K562 (cell line): ENCODE measurements around the gene B3GLCT. TPM values are rescaled to one million over a fixed set of nuclear protein-coding genes. Genes with fewer than 3 reads are reported as not detected.

ENCODE experiments used
- ATAC-seq: fragments of 200-7000 bp; cut with Tn5 transposase; 3 replicates; pipeline ENCODE4 v1.9.1; 2020; ENCODE audit warnings: moderate library complexity
- BruUV-seq: library from RNA; stranded (reverse); fragments of 400-500 nt; replicated peaks from 2 replicates; lab custom pipeline; 2021; lab: Mats Ljungman, UMichigan
- CTCF ChIA-PET: fragments of 300-600 bp; formaldehyde crosslinking; extraction: SDS; loops from one replicate; lab custom pipeline; 2021; ENCODE audit warnings: low intra/inter-chr PET ratio; lab: Yijun Ruan, JAX
- POLR2A ChIA-PET: fragments of 300-600, 350-650 bp; sonication (Branson Sonifier 250); formaldehyde crosslinking; extraction: SDS; loops from one replicate; lab custom pipeline; 2021; ENCODE audit warnings: antibody characterized with exemption, inconsistent platforms; lab: Yijun Ruan, JAX
- DNase-seq, 4 experiments: peaks; one replicate each; pipeline versions ENCODE4 v3.0.0 to v3.0.0-alpha.2; 2011 to 2018; ENCODE audit warnings: low spot score in 3 of 4, mixed read lengths in 3 of 4; ENCODE audit errors: extremely low read depth in 1 of 4
- FAIRE-seq: peaks from 2 replicates; lab custom pipeline; 2011; peaks lifted over from hg19 to GRCh38; lab: Jason Lieb, UNC
- H2AFZ ChIP-seq: 2 replicates; pipeline ENCODE4 v1.6.0; 2011; ENCODE audit warnings: low read depth, low read length, control low read depth, inconsistent platforms
- H3K27ac ChIP-seq: fragments of 200-600 bp; 3 replicates; pipeline ENCODE4 v1.8.0; 2011; ENCODE audit warnings: low read depth, mild to moderate bottlenecking, control low read depth, inconsistent platforms, low read length, moderate library complexity, mixed read lengths; ENCODE audit errors: extremely low read depth
- H3K27me3 ChIP-seq, 2 experiments: fragments of 300-600 bp in 1 of 2; 2 replicates in 1 of 2; 3 replicates in 1 of 2; pipeline versions ENCODE4 v1.6.0 to v1.8.0; 2011; ENCODE audit warnings: inconsistent platforms in 2 of 2, low read length in 2 of 2, mild to moderate bottlenecking in 1 of 2, mixed read lengths in 1 of 2, moderate library complexity in 1 of 2; ENCODE audit not compliant: control insufficient read depth in 2 of 2, insufficient read depth in 2 of 2
- H3K36me3 ChIP-seq: fragments of 300-600 bp; 3 replicates; pipeline ENCODE4 v1.8.0; 2011; ENCODE audit warnings: mild to moderate bottlenecking, low read length, inconsistent platforms; ENCODE audit not compliant: control insufficient read depth, insufficient read depth
- H3K4me1 ChIP-seq, 2 experiments: fragments of 200-600 bp in 1 of 2; replicated peaks in 1 of 2; 2 replicates in 1 of 2; 3 replicates in 1 of 2; pipeline versions ENCODE4 v1.5.1 to v1.8.0; 2011; ENCODE audit warnings: inconsistent platforms in 2 of 2, low read length in 2 of 2, mild to moderate bottlenecking in 1 of 2, mixed read lengths in 1 of 2, moderate library complexity in 1 of 2; ENCODE audit not compliant: control insufficient read depth in 2 of 2, insufficient read depth in 2 of 2
- H3K4me2 ChIP-seq: 2 replicates; pipeline ENCODE4 v1.6.1; 2011; ENCODE audit warnings: low read length, control low read depth, inconsistent platforms, mixed read lengths; ENCODE audit not compliant: insufficient read depth
- H3K4me3 ChIP-seq: fragments of 200-600 bp; sonication (generic), shearing (Covaris generic); 2 replicates; pipeline ENCODE4 v1.5.1; 2016; ENCODE audit warnings: control low read depth, inconsistent platforms
- H3K79me2 ChIP-seq: fragments of 200-600 bp; 3 replicates; pipeline ENCODE4 v1.8.0; 2011; ENCODE audit warnings: low read length, inconsistent platforms; ENCODE audit not compliant: control insufficient read depth, insufficient read depth
- H3K9ac ChIP-seq, 2 experiments: 2 replicates each; pipeline versions ENCODE4 v1.6.0 to v1.6.1; 2011; ENCODE audit warnings: low read depth in 2 of 2, low read length in 2 of 2, control low read depth in 1 of 2, inconsistent platforms in 1 of 2, mild to moderate bottlenecking in 1 of 2, mixed read lengths in 1 of 2; ENCODE audit not compliant: insufficient read depth in 1 of 2
- H3K9me1 ChIP-seq: one replicate; pipeline ENCODE4 v1.6.0; 2011; ENCODE audit warnings: inconsistent platforms, mild to moderate bottlenecking, low read length, moderate library complexity; ENCODE audit not compliant: control insufficient read depth, insufficient read depth
- H3K9me3 ChIP-seq: replicated peaks from 2 replicates; pipeline ENCODE4 v1.5.1; 2011; ENCODE audit warnings: low read depth, low read length, inconsistent platforms; ENCODE audit not compliant: control insufficient read depth, insufficient read depth
- H4K20me1 ChIP-seq: replicated peaks from 2 replicates; pipeline ENCODE4 v1.6.1; 2011; ENCODE audit warnings: low read length, inconsistent platforms, mixed read lengths; ENCODE audit not compliant: control insufficient read depth, insufficient read depth
- HMGN3 ChIP-seq: IDR thresholded peaks from 2 replicates; pipeline ENCODE4 v1.6.1; 2011; ENCODE audit warnings: borderline replicate concordance, low read depth, mild to moderate bottlenecking, mixed read lengths, low read length; ENCODE audit not compliant: insufficient read length; ENCODE audit errors: extremely low read depth
- KLF1 ChIP-seq: fragments of 450-650 bp; IDR thresholded peaks from 2 replicates; pipeline ENCODE4 v1.6.1; 2016; ENCODE audit warnings: missing genetic modification characterization, missing compliant biosample characterization
- MCM2 ChIP-seq: fragments of 450-650 bp; IDR thresholded peaks from 2 replicates; pipeline ENCODE4 v1.6.1; 2017; ENCODE audit warnings: low read depth, mild to moderate bottlenecking
- MTA2 ChIP-seq: fragments of 450-650 bp; IDR thresholded peaks from 2 replicates; pipeline ENCODE4 v1.6.1; 2016; ENCODE audit warnings: low read depth
- MYBL2 ChIP-seq, 2 experiments: fragments of 450-650 bp in 1 of 2; sonication (generic) in 1 of 2; formaldehyde crosslinking in 1 of 2; IDR thresholded peaks; 2 replicates each; pipeline versions ENCODE4 v1.6.1 to v1.8.1; 2017 to 2022; ENCODE audit warnings: borderline replicate concordance in 1 of 2, inconsistent platforms in 1 of 2, low read depth in 1 of 2, mild to moderate bottlenecking in 1 of 2, missing genetic modification reagents in 1 of 2, moderate library complexity in 1 of 2
- NR2C1 ChIP-seq, 2 experiments: fragments of 450-650 bp; IDR thresholded peaks; 2 replicates each; pipeline ENCODE4 v1.6.1; 2017; ENCODE audit warnings: mild to moderate bottlenecking in 2 of 2, antibody characterized with exemption in 1 of 2, inconsistent platforms in 1 of 2, missing compliant biosample characterization in 1 of 2, missing genetic modification characterization in 1 of 2
- NRF1 ChIP-seq, 2 experiments: fragments of 450-650 bp; IDR thresholded peaks in 1 of 2; conservative IDR thresholded peaks in 1 of 2; 2 replicates each; pipeline ENCODE4 v1.6.1; 2014; ENCODE audit warnings: mild to moderate bottlenecking in 2 of 2
- PHF20 ChIP-seq: fragments of 450-650 bp; IDR thresholded peaks from 2 replicates; pipeline ENCODE4 v1.6.1; 2018; ENCODE audit not compliant: partially characterized antibody
- RBM17 ChIP-seq: fragments of 200-400 bp; formaldehyde crosslinking; IDR thresholded peaks from 2 replicates; pipeline ENCODE4 v1.6.1; 2017; ENCODE audit warnings: low read depth, mild to moderate bottlenecking, low read length, borderline replicate concordance
- SAFB ChIP-seq: fragments of 200-400 bp; formaldehyde crosslinking; IDR thresholded peaks from 2 replicates; pipeline ENCODE4 v1.6.1; 2017; ENCODE audit warnings: low read depth, low read length, borderline replicate concordance
- SOX6 ChIP-seq: fragments of 450-650 bp; IDR thresholded peaks from 2 replicates; pipeline ENCODE4 v1.6.1; 2014; ENCODE audit warnings: mild to moderate bottlenecking
- SP1 ChIP-seq: sonication (generic); formaldehyde crosslinking; IDR thresholded peaks from 2 replicates; pipeline ENCODE4 v1.8.1; 2022; ENCODE audit warnings: mild to moderate bottlenecking, missing genetic modification reagents
- ZNF12 ChIP-seq: sonication (generic); formaldehyde crosslinking; IDR thresholded peaks from 2 replicates; pipeline ENCODE4 v1.4.0; 2020; ENCODE audit warnings: mild to moderate bottlenecking, missing genetic modification reagents
- ZNF140 ChIP-seq: fragments of 250-450 bp; sonication (Bioruptor Pico); IDR thresholded peaks from 2 replicates; pipeline ENCODE4 v1.8.0; 2021; ENCODE audit warnings: moderate library complexity, mild to moderate bottlenecking, inconsistent platforms
- ZNF445 ChIP-seq: fragments of 250-450 bp; sonication (Bioruptor Pico); IDR thresholded peaks from 2 replicates; pipeline ENCODE4 v1.4.0; 2020; ENCODE audit warnings: low read depth, mild to moderate bottlenecking, moderate library complexity
- ZNF644 ChIP-seq: fragments of 200-800 bp; sonication (Bioruptor generic); IDR thresholded peaks from 2 replicates; pipeline ENCODE4 v1.6.1; 2016; ENCODE audit warnings: low read depth, missing genetic modification characterization, missing compliant biosample characterization
- ZNF699 ChIP-seq: fragments of 250-450 bp; sonication (Bioruptor Pico); IDR thresholded peaks from 2 replicates; pipeline ENCODE4 v1.8.0; 2021; ENCODE audit warnings: mild to moderate bottlenecking, moderate library complexity; ENCODE audit not compliant: insufficient replicate concordance
- WGBS: fragments of 100-300 bp; shearing (Covaris generic); methylation state at CpG from one replicate; pipeline ENCODE4 v1.1.6; 2016; ENCODE audit warnings: low coverage, mixed read lengths; ENCODE audit not compliant: insufficient coverage; ENCODE audit errors: missing lambda C conversion rate; 5-methylcytosine and 5-hydroxymethylcytosine counted together
- in situ Hi-C: fragments of 300-500 bp; cut with MboI; formaldehyde crosslinking; loops from 4 replicates; pipeline ENCODE4 v1.15.0; 2018; ENCODE audit warnings: inconsistent platforms, mixed read lengths
- intact Hi-C: fragments of 100-400 bp; cut with micrococcal nuclease; formaldehyde crosslinking; loops from 2 replicates; pipeline ENCODE4 v1.14.2; 2022
- polyA plus RNA-seq, 8 experiments: library from polyadenylated mRNA; depleted of rRNA in 4 of 8; stranded (reverse) in 5 of 8; unstranded in 3 of 8; fragments of >200 nt; fragmentation: Nextera tagmentation in 2 of 8; fragmentation: Illumina TruSeq in 1 of 8; extraction: Ambion mirVana in 2 of 8; extraction: Trizol in 1 of 8; gene quantifications; 2 replicates each; pipeline versions ENCODE4 v1.2.1 to v1.2.3, GENCODE V29; 2011 to 2014; ENCODE audit warnings: inconsistent platforms in 1 of 8, missing spikeins in 1 of 8
- total RNA-seq, 7 experiments: library from RNA; depleted of rRNA in 6 of 7; stranded (reverse); fragments of >200 nt in 6 of 7; fragmentation: Illumina TruSeq in 2 of 7; extraction: Trizol in 2 of 7; gene quantifications; 2 replicates each; pipeline versions ENCODE4 v1.2.1 to v1.2.3, GENCODE V29; 2011 to 2021; ENCODE audit warnings: low replicate concordance in 1 of 7
- TF ChIP-seq, protein P1 (sequence below): sonication (generic); formaldehyde crosslinking; IDR thresholded peaks from 2 replicates; pipeline ENCODE4 v1.8.0; 2023; ENCODE audit warnings: missing genetic modification reagents, mild to moderate bottlenecking, borderline replicate concordance

Gene B3GLCT
- total and polyA plus RNA-seq, 9 of the 15 experiments (the other 6 are each of a cell fraction or from before 2014, with no cell fraction given): 1.1 to 5.1 (median 2.9) TPM

DNA sequence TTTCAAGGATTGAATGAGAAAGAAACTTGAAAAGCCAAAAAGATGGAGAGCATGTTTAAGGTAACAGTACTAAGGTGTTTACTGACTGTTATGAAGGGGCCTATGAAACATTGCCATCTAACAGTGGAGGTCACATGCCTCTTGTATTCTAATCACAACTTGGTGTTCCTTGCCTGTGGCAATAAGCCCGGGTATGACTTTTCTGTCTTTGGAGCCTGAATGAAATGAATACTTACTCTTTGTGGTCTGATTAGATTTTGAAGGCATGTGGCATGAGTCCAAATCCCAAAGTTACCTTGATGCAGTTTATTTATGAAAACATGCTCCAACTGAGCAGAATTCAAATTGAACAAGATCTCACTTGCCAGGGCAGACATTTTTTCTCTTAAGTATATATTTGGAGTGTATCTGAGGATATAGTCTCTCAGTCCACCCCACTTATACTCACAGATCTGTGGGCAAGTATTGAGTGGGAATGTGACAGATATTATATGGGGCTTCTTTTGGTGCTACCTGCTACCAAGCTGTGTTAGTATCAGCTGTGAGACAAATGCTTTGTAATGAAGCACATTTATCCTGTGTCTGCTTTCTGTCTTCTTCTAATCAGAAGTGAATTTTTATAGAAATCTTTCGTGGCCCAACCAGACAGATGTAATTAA is 67.5 kb downstream of the B3GLCT start:
- Histone ChIP-seq H3K9ac (no peak overlapping the region), H3K4me2 (no peak overlapping the region), H3K27me3 (no peaks in the 10 kb centered on the region), H3K79me2 (no peaks in the 10 kb centered on the region), H3K4me3 (no peak overlapping the region), H2AFZ (no peak overlapping the region), H4K20me1 (no peaks in the 10 kb centered on the region), H3K4me1 (no peaks in the 10 kb centered on the region), H3K9me1 (no peaks in the 10 kb centered on the region), H3K27ac (no peak overlapping the region), H3K36me3 (no peaks in the 10 kb centered on the region), H3K9me3 (no peaks in the 10 kb centered on the region)
- in situ Hi-C loops: no loop called here
- ChIA-PET CTCF (no interaction called here), POLR2A (interaction anchor here (0.7 kb wide), 1 partner anchor 21 kb away, joined by 3 read pairs; no protein-coding TSS in a partner anchor)
- no TSS peak for BruUV-seq
- no peak for ATAC-seq
- 5% methylated on average over 2 of the region's 2 CpGs for WGBS
- DNase-seq: no peak
- no peak for FAIRE-seq
- intact Hi-C loops: no loop called here
- TF ChIP-seq NRF1 (conservative IDR thresholded peaks at IDR 0.05 in 1 of 2, IDR thresholded peaks at IDR 0.05 in 1 of 2) (no peak), HMGN3 (no peak), NR2C1 (IDR thresholded peaks at IDR 0.05) (no peak), NR2C1 (tag; IDR thresholded peaks at IDR 0.05) (no peak), ZNF140 (CRISPR knock-in tag) (no peak), ZNF644 (tag) (no peak), KLF1 (tag) (no peak), ZNF699 (CRISPR knock-in tag) (no peak), MCM2 (no peak), SOX6 (no peak), ZNF445 (CRISPR knock-in tag) (no peak), RBM17 (no peak), SP1 (CRISPR knock-in tag) (no peak), MTA2 (no peak), MYBL2 (IDR thresholded peaks at IDR 0.05; ENCODE audit: low read depth) (no peak), MYBL2 (CRISPR knock-in tag; IDR thresholded peaks at IDR 0.05; ENCODE audit: borderline replicate concordance) (no peak), SAFB (no peak), PHF20 (no peak), ZNF12 (no peak)
- TF ChIP-seq, protein P1, sequence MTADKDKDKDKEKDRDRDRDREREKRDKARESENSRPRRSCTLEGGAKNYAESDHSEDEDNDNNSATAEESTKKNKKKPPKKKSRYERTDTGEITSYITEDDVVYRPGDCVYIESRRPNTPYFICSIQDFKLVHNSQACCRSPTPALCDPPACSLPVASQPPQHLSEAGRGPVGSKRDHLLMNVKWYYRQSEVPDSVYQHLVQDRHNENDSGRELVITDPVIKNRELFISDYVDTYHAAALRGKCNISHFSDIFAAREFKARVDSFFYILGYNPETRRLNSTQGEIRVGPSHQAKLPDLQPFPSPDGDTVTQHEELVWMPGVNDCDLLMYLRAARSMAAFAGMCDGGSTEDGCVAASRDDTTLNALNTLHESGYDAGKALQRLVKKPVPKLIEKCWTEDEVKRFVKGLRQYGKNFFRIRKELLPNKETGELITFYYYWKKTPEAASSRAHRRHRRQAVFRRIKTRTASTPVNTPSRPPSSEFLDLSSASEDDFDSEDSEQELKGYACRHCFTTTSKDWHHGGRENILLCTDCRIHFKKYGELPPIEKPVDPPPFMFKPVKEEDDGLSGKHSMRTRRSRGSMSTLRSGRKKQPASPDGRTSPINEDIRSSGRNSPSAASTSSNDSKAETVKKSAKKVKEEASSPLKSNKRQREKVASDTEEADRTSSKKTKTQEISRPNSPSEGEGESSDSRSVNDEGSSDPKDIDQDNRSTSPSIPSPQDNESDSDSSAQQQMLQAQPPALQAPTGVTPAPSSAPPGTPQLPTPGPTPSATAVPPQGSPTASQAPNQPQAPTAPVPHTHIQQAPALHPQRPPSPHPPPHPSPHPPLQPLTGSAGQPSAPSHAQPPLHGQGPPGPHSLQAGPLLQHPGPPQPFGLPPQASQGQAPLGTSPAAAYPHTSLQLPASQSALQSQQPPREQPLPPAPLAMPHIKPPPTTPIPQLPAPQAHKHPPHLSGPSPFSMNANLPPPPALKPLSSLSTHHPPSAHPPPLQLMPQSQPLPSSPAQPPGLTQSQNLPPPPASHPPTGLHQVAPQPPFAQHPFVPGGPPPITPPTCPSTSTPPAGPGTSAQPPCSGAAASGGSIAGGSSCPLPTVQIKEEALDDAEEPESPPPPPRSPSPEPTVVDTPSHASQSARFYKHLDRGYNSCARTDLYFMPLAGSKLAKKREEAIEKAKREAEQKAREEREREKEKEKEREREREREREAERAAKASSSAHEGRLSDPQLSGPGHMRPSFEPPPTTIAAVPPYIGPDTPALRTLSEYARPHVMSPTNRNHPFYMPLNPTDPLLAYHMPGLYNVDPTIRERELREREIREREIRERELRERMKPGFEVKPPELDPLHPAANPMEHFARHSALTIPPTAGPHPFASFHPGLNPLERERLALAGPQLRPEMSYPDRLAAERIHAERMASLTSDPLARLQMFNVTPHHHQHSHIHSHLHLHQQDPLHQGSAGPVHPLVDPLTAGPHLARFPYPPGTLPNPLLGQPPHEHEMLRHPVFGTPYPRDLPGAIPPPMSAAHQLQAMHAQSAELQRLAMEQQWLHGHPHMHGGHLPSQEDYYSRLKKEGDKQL (CRISPR knock-in tag): no peak
